Lung (tissue), 12 donors: ENCODE measurements around the gene GNG13. TPM values are rescaled to one million over a fixed set of nuclear protein-coding genes. Genes with fewer than 3 reads are reported as not detected.

ENCODE experiments used
- ATAC-seq: fragments of 200-7000 bp; cut with Tn5 transposase; one replicate; pipeline ENCODE4 v1.9.1; 2020; ENCODE audit warnings: moderate number of reproducible peaks; ENCODE audit not compliant: insufficient read depth, low FRiP score
- DNase-seq, 3 donors: peaks; one replicate each; pipeline ENCODE4 v3.0.0-alpha.2; 2013 to 2017
- H3K27ac ChIP-seq, 2 donors: one replicate each; pipeline ENCODE4 v1.5.1; 2013; ENCODE audit warnings: mild to moderate bottlenecking in 2 of 2, moderate library complexity in 2 of 2, control low read depth in 1 of 2, inconsistent platforms in 1 of 2, low read depth in 1 of 2, low read length in 1 of 2
- H3K27me3 ChIP-seq, 3 donors: one replicate each; pipeline ENCODE4 v1.5.1; 2013; ENCODE audit warnings: low read length in 2 of 3; ENCODE audit not compliant: control insufficient read depth in 3 of 3, insufficient read depth in 3 of 3
- H3K36me3 ChIP-seq, 4 donors: one replicate each; pipeline ENCODE4 v1.5.1; 2013; ENCODE audit warnings: low read length in 4 of 4, mild to moderate bottlenecking in 1 of 4, moderate library complexity in 1 of 4; ENCODE audit not compliant: control insufficient read depth in 4 of 4, insufficient read depth in 4 of 4
- H3K4me1 ChIP-seq, 5 donors: one replicate each; pipeline ENCODE4 v1.5.1; 2013; ENCODE audit warnings: low read length in 5 of 5, mild to moderate bottlenecking in 2 of 5, moderate library complexity in 1 of 5; ENCODE audit not compliant: control insufficient read depth in 5 of 5, insufficient read depth in 5 of 5
- H3K4me3 ChIP-seq: one replicate; pipeline ENCODE4 v1.5.1; 2013; ENCODE audit warnings: mild to moderate bottlenecking, control low read depth, moderate library complexity
- H3K9ac ChIP-seq, 2 donors: one replicate each; pipeline ENCODE4 v1.5.1; 2013; ENCODE audit warnings: low read length in 2 of 2, control low read depth in 1 of 2; ENCODE audit not compliant: insufficient read depth in 1 of 2
- H3K9me3 ChIP-seq, 4 donors: one replicate each; pipeline ENCODE4 v1.5.1; 2013; ENCODE audit warnings: low read length in 3 of 4, mild to moderate bottlenecking in 1 of 4, moderate library complexity in 1 of 4; ENCODE audit not compliant: control insufficient read depth in 4 of 4, insufficient read depth in 3 of 4
- CTCF ChIP-seq: IDR thresholded peaks from 2 replicates; pipeline ENCODE4 v1.5.1; 2012; ENCODE audit warnings: mild to moderate bottlenecking; ENCODE audit errors: control extremely low read depth, extremely low read depth
- WGBS, 2 donors: extraction: QIAGEN DNeasy Blood & Tissue Kit; methylation state at CpG; one replicate each; pipeline ENCODE4 v1.1.7; 2013; 5-methylcytosine and 5-hydroxymethylcytosine counted together
- polyA plus RNA-seq, 2 donors: library from polyadenylated mRNA; stranded (reverse); fragments of 200-250 nt; gene quantifications; one replicate each; pipeline ENCODE4 v1.2.1, GENCODE V29; 2013
- total RNA-seq, 2 donors: library from RNA; depleted of rRNA in 1 of 2; stranded (reverse); fragments of >200 nt in 1 of 2; gene quantifications; one replicate each; pipeline ENCODE4 v1.2.1, GENCODE V29; 2014 to 2021
- donor health status: control.
- donor health status: control.
- donor health status: Bipolar disorder and iron deficiency.
- donor health status: healthy.
- donor health status: DM: yes; HTN: yes; CAD: no.

GNG13 gene
- total and polyA plus RNA-seq, 4 donors: not detected

- no peaks in the 10 kb centered on the region for H3K4me1 ChIP-seq
- DNase-seq (no peak), ATAC-seq (no peak)
- TF ChIP-seq CTCF: no peak
- peaks cover 0 to under 1% (median 0%) of the 10 kb centered on the region in 4 donors for H3K36me3 ChIP-seq
- peaks cover 6 to 29% (median 7%) of the 10 kb centered on the region in 3 donors for H3K27me3 ChIP-seq
- 97% methylated on average over 22 of the region's 22 CpGs for WGBS, 2 donors
- peaks cover 0 to 4% (median 0%) of the 10 kb centered on the region in 4 donors for H3K9me3 ChIP-seq
- H3K4me3 ChIP-seq: no peak overlapping the region
- H3K9ac ChIP-seq: no peak overlapping the region
- no peak overlapping the region for H3K27ac ChIP-seq
Observed at GRCh38 chr16:797686-798085, 2.8 kb downstream of the GNG13 start.

- Histone ChIP-seq H3K27ac (no peak overlapping the region), H3K27me3 (peaks cover 4 to 24% (median 7%) of the 10 kb centered on the region in 3 donors), H3K36me3 (peaks cover 0 to 3% (median 0%) of the 10 kb centered on the region in 4 donors), H3K9ac (no peak overlapping the region), H3K4me3 (no peak overlapping the region), H3K9me3 (peaks cover 0 to 4% (median 0%) of the 10 kb centered on the region in 4 donors), H3K4me1 (no peaks in the 10 kb centered on the region)
- ATAC-seq (no peak), DNase-seq (no peak)
- 100% methylated on average over 1 to 2 of the region's 2 CpGs for WGBS, 2 donors
- TF ChIP-seq CTCF: no peak
Observed at GRCh38 chr16:797120-797420, 3.5 kb downstream of the GNG13 start.

DNA sequence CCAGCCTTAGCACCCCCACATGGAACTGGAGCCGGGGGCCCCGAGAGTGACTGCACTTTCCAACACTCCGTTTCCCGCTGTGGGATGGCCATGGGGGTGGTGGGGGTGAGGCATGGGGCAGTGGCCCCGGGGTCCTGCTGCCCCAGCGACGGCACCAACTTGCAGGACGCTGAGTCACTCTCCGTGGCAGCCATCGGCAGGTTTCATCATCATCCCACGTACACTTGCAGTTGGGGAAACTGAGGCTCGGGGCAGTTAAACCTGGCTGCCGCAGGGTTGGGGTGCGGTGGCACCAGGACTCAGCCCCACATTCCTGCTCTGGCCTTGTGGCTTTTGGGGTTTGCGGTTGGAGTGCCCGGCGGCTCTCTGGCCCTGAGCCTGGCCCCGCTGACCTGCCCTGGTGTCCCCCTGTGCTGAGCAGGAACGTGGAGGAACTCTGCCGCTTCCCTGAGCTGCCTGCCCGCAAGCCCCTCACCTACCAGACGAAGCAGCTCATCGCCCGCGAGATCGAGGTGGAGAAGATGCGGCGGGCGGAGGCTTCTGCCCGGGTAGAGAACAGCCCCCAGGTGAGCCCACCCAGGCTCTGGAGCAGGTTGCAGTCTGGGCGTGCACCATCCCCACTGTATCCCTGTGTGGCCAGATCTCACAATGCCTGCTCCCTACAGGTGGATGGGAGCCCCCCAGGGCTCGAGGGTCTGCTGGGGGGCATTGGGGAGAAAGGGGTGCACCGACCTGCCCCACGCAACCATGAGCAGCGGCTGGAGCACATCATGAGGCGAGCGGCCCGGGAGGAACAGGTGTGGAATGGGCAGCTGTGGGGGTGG lies 4.0 kb downstream of the GNG13 start:
- DNase-seq: no peak
- peaks cover 4 to 18% (median 7%) of the 10 kb centered on the region in 3 donors for H3K27me3 ChIP-seq
- no peak for TF ChIP-seq CTCF

More for the DNA sequence above, 4.0 kb downstream of the GNG13 start:
- Histone ChIP-seq H3K9me3 (peaks cover 0 to 4% (median 0%) of the 10 kb centered on the region in 4 donors), H3K27ac (no peak overlapping the region), H3K4me3 (no peak overlapping the region), H3K9ac (no peak overlapping the region), H3K4me1 (no peaks in the 10 kb centered on the region), H3K36me3 (peaks cover 0 to 3% (median 0%) of the 10 kb centered on the region in 4 donors)
- WGBS, 2 donors: 92 to 94% methylated on average over 35 to 38 of the region's 38 CpGs
- no peak for ATAC-seq
